Measurements from ENCODE around the gene DUSP19.

DNA sequence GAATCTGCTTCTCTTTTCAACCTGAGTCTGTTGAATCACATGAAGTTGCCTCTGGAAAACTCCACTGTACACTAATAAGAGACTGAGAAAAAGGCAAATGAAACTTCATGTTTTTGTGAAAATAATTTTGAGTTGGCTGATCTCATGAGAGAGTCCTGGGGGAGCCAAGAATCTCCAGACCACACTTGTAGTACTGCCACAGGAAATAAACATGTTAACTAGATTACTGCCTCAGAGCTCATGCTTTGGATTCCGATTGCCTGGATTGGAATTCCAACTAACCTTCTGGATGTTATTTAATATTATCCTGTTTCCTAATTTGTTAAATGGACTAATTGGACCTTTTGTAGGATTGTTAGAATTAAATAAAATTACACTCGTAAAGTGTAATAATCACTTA, 70.9 kb downstream of the DUSP19 start:
- TF ChIP-seq CTCF (conservative IDR thresholded peaks at IDR 0.05) (no peak), ZFX (IDR thresholded peaks at IDR 0.05) (no peak)

Measured in C4-2B (cell line).